Body of pancreas (tissue), 4 donors: ENCODE measurements around the gene VOPP1. TPM values are rescaled to one million over a fixed set of nuclear protein-coding genes. Genes with fewer than 3 reads are reported as not detected.

Experiments
- ATAC-seq: fragments of 150-250 bp; one replicate; pipeline ENCODE4 v1.9.1; 2016
- DNase-seq, 4 donors: peaks; one replicate each; pipeline ENCODE4 v3.0.0-alpha.2; 2019
- H3K27ac ChIP-seq, 4 donors: fragments of 200-600 bp; sonication (generic); 1 replicate in 3 of 4; 2 replicates in 1 of 4; pipeline versions ENCODE4 v1.5.1 to v1.6.1; 2016 to 2019; ENCODE audit warnings: mild to moderate bottlenecking in 1 of 4, mixed read lengths in 1 of 4, moderate library complexity in 1 of 4
- H3K27me3 ChIP-seq, 2 donors: fragments of 200-600 bp; sonication (generic); one replicate each; pipeline ENCODE4 v1.6.0; 2016; ENCODE audit warnings: mild to moderate bottlenecking in 1 of 2
- H3K36me3 ChIP-seq, 2 donors: fragments of 200-600 bp; sonication (generic); replicated peaks in 1 of 2; 2 replicates each; pipeline ENCODE4 v1.5.1; 2016; ENCODE audit warnings: low read depth in 2 of 2; ENCODE audit not compliant: insufficient read depth in 1 of 2
- H3K4me1 ChIP-seq: fragments of 200-600 bp; sonication (generic); one replicate; pipeline ENCODE4 v1.6.0; 2016
- H3K4me3 ChIP-seq, 2 donors: fragments of 200-600 bp; sonication (generic); 1 replicate in 1 of 2; 2 replicates in 1 of 2; pipeline ENCODE4 v1.5.1; 2016 to 2019
- H3K9me3 ChIP-seq, 3 donors: fragments of 200-600 bp; sonication (generic); 1 replicate in 2 of 3; 2 replicates in 1 of 3; pipeline ENCODE4 v1.5.1; 2016
- POLR2A ChIP-seq, 3 donors: fragments of 450-650 bp; IDR thresholded peaks; one replicate each; pipeline ENCODE4 v1.6.1; 2016; ENCODE audit warnings: antibody characterized with exemption in 3 of 3, mild to moderate bottlenecking in 2 of 3
- WGBS, 2 donors: methylation state at CpG; one replicate each; pipeline ENCODE4 v1.1.5; 2017; 5-methylcytosine and 5-hydroxymethylcytosine counted together
- intact Hi-C: fragments of 100-400 bp; cut with DNase I; formaldehyde crosslinking; loops from one replicate; pipeline ENCODE4 v1.15.1; 2023
- total RNA-seq, 2 donors: library from RNA; depleted of rRNA; stranded (reverse); fragments of >200 nt; gene quantifications; one replicate each; pipeline ENCODE4 v1.1.0, GENCODE V29; 2016
- TF ChIP-seq, protein P1 (sequence below), 7 experiments: fragments of 450-650 bp in 4 of 7; fragments of 200-600 bp in 3 of 7; sonication (generic) in 3 of 7; IDR thresholded peaks; one replicate each; pipeline ENCODE4 v1.5.1; 2016 to 2019; ENCODE audit warnings: antibody characterized with exemption in 7 of 7

The VOPP1 gene
- total RNA-seq, 2 donors from 2014 or later: 25.1 to 30.6 TPM

DNA sequence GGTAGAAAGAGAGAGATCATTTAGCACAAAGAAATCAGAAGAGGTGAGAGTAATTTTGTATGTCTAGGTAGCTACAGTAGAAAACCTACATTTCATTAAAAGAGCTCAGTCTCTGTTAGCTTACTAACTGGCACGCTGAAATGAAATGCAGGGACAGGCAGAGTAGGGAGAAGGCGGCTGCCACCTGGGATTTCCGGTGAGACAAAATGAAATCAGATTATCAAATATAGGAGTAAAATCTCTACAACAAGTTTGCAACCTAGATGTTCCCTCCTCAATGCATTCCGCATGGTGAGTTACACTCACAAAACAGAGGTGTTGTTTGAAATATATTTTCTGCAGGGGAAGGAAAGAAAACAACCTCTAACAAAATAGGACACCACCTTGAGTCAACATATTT, 55.9 kb downstream of the VOPP1 start:
- intact Hi-C loops: no loop called here
- DNase-seq: no peak
- H3K27me3 ChIP-seq: no peaks in the 10 kb centered on the region
- H3K27ac ChIP-seq: no peak overlapping the region
- TF ChIP-seq, protein P1, sequence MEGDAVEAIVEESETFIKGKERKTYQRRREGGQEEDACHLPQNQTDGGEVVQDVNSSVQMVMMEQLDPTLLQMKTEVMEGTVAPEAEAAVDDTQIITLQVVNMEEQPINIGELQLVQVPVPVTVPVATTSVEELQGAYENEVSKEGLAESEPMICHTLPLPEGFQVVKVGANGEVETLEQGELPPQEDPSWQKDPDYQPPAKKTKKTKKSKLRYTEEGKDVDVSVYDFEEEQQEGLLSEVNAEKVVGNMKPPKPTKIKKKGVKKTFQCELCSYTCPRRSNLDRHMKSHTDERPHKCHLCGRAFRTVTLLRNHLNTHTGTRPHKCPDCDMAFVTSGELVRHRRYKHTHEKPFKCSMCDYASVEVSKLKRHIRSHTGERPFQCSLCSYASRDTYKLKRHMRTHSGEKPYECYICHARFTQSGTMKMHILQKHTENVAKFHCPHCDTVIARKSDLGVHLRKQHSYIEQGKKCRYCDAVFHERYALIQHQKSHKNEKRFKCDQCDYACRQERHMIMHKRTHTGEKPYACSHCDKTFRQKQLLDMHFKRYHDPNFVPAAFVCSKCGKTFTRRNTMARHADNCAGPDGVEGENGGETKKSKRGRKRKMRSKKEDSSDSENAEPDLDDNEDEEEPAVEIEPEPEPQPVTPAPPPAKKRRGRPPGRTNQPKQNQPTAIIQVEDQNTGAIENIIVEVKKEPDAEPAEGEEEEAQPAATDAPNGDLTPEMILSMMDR (IDR thresholded peaks at IDR 0.05): no peak
- no peak for TF ChIP-seq POLR2A (IDR thresholded peaks at IDR 0.05)
- H3K4me3 ChIP-seq: no peak overlapping the region
- 90 to 94% methylated on average over 4 of the region's 4 CpGs for WGBS, 2 donors
- no peaks in the 10 kb centered on the region for H3K9me3 ChIP-seq
- no peak for ATAC-seq
- H3K4me1 ChIP-seq: no peaks in the 10 kb centered on the region
- H3K36me3 ChIP-seq: peaks cover 0 to 2% of the 10 kb centered on the region in 2 donors

GRCh38 chr7:55515569-55516279, 56.6 kb downstream of the VOPP1 start:
- H3K27me3 ChIP-seq: no peaks in the 10 kb centered on the region
- peaks cover 0 to 2% of the 10 kb centered on the region in 2 donors for H3K36me3 ChIP-seq
- no peaks in the 10 kb centered on the region for H3K4me1 ChIP-seq
- ATAC-seq: no peak
- H3K4me3 ChIP-seq: no peak overlapping the region
- WGBS, 2 donors: 71 to 81% methylated on average over 11 to 13 of the region's 13 CpGs
- no peak for DNase-seq
- no peak for TF ChIP-seq POLR2A (IDR thresholded peaks at IDR 0.05)
- TF ChIP-seq, protein P1 (IDR thresholded peaks at IDR 0.05): no peak
- H3K27ac ChIP-seq: no peak overlapping the region
- no peaks in the 10 kb centered on the region for H3K9me3 ChIP-seq
- intact Hi-C loops: no loop called here

DNA sequence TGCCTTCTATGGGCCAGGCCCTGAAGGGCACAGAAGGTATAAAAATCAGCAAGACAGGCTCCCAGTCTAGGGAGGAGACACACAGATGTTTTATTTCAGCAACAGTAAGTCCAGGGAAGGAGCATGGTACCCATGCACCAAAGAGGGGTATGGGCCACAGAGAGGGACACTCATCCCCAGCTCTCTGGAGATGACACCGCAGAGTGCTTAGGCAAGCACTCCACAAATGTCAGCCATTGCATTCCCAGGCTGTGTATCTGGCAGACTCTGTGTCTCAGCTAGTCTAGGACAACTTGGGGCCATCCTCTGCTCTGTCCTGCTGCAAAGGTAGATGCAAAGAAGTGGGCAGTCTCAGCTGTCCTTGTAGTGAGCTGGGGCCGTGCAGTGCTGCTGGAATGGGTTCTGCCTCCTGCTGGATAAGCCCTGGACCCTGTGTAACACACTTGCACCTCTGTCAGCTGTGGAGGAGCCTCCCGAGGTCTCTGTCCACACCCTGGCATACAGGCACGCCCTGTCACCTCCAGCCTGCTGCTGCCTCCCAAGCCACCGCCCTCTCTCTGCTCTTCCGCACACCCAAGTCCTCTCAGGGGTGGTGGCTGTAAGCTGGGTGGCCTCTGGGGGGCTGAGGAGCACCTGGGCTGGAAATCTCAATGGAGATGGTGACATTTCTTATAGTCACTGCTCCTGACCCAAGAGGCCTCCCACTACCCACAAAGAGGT, 57.6 kb downstream of the VOPP1 start:
- Histone ChIP-seq H3K27me3 (no peaks in the 10 kb centered on the region), H3K27ac (no peak overlapping the region), H3K36me3 (peaks cover 0 to 2% of the 10 kb centered on the region in 2 donors), H3K4me3 (no peak overlapping the region), H3K4me1 (no peaks in the 10 kb centered on the region), H3K9me3 (no peaks in the 10 kb centered on the region)
- intact Hi-C loops: no loop called here
- ATAC-seq (no peak), DNase-seq (no peak)
- no peak for TF ChIP-seq POLR2A (IDR thresholded peaks at IDR 0.05)
- TF ChIP-seq, protein P1 (IDR thresholded peaks at IDR 0.05): no peak
- WGBS, 2 donors: 77 to 87% methylated on average over 5 to 6 of the region's 6 CpGs

DNA sequence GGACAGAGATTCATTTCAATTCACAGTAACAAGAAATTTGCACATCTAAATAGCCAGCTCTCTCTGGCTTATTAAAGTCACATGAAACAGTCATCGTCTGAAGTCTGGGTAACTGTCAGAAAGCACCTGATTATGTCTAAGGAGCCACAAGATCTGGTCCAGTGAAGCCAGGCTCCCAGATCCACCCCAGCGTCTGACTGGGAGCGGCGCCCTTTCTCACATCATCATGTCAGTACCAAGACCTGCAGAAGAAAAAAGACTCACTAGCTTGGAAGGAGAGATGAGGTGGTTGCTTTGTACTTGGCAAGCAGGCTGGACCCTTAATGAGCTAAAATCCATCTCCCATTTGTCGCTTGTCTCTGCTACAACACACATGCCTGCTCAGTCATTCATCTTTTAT, 58.4 kb downstream of the VOPP1 start:
- Histone ChIP-seq H3K27ac (no peak overlapping the region), H3K4me1 (no peaks in the 10 kb centered on the region), H3K27me3 (no peaks in the 10 kb centered on the region), H3K9me3 (no peaks in the 10 kb centered on the region), H3K4me3 (no peak overlapping the region), H3K36me3 (peaks cover 0 to 2% of the 10 kb centered on the region in 2 donors)
- TF ChIP-seq POLR2A (IDR thresholded peaks at IDR 0.05): no peak
- TF ChIP-seq, protein P1 (IDR thresholded peaks at IDR 0.05): no peak
- 93 to 96% methylated on average over 5 of the region's 5 CpGs for WGBS, 2 donors
- ATAC-seq: no peak
- intact Hi-C loops: no loop called here
- DNase-seq: no peak
